MM.1S (cell line): ENCODE results near the gene PLXNA2.
A peak's percentile ranks its signal among the peaks of the same experiment; 100 is the strongest.

Source experiments
- DNase-seq: peaks from one replicate; pipeline ENCODE4 v3.0.0-alpha.2; 2015
- H2AFZ ChIP-seq: fragments of 300-600 bp; sonication (generic); 2 replicates; pipeline ENCODE4 v1.6.0; 2016; ENCODE audit warnings: antibody characterized with exemption, low read length
- H3F3A ChIP-seq: fragments of 300-600 bp; sonication (generic); 2 replicates; pipeline ENCODE4 v1.6.1; 2016; ENCODE audit warnings: mild to moderate bottlenecking, antibody characterized with exemption, low read length, moderate library complexity, mixed read lengths; ENCODE audit not compliant: insufficient read depth
- H3K27ac ChIP-seq: fragments of 300-600 bp; sonication (generic); 2 replicates; pipeline ENCODE4 v1.5.1; 2016; ENCODE audit warnings: mild to moderate bottlenecking, low read length
- H3K27me3 ChIP-seq: fragments of 300-600 bp; sonication (generic); replicated peaks from 2 replicates; pipeline ENCODE4 v1.6.0; 2016; ENCODE audit warnings: low read length; ENCODE audit not compliant: insufficient read depth
- H3K36me3 ChIP-seq: fragments of 300-600 bp; sonication (generic); replicated peaks from 2 replicates; pipeline ENCODE4 v1.6.1; 2016; ENCODE audit warnings: mild to moderate bottlenecking, low read length, mixed read lengths; ENCODE audit not compliant: insufficient read depth
- H3K4me1 ChIP-seq: fragments of 300-600 bp; sonication (generic); 2 replicates; pipeline ENCODE4 v1.6.1; 2016; ENCODE audit warnings: low read length, mixed read lengths
- H3K4me2 ChIP-seq: fragments of 300-600 bp; sonication (generic); 2 replicates; pipeline ENCODE4 v1.6.0; 2016; ENCODE audit warnings: low read depth, low read length
- H3K4me3 ChIP-seq: fragments of 300-600 bp; sonication (generic); 2 replicates; pipeline ENCODE4 v1.5.1; 2016; ENCODE audit warnings: low read length, mixed read lengths
- H3K79me2 ChIP-seq: fragments of 300-600 bp; sonication (generic); 2 replicates; pipeline ENCODE4 v1.6.1; 2016; ENCODE audit warnings: mixed run types, low read length, mixed read lengths
- H3K9ac ChIP-seq: fragments of 300-600 bp; sonication (generic); 2 replicates; pipeline ENCODE4 v1.6.1; 2016; ENCODE audit warnings: low read length, mixed read lengths
- H3K9me2 ChIP-seq: fragments of 300-600 bp; sonication (generic); replicated peaks from 2 replicates; pipeline ENCODE4 v1.6.1; 2016; ENCODE audit warnings: mild to moderate bottlenecking, low read length, mixed read lengths; ENCODE audit not compliant: insufficient read depth
- H3K9me3 ChIP-seq: fragments of 300-600 bp; sonication (generic); replicated peaks from 2 replicates; pipeline ENCODE4 v1.6.1; 2016; ENCODE audit warnings: mild to moderate bottlenecking, low read length, mixed read lengths; ENCODE audit not compliant: insufficient read depth
- H4K20me1 ChIP-seq: fragments of 300-600 bp; sonication (generic); 2 replicates; pipeline ENCODE4 v1.6.1; 2016; ENCODE audit warnings: mild to moderate bottlenecking, low read length, moderate library complexity, mixed read lengths; ENCODE audit not compliant: insufficient read depth
- EZH2 ChIP-seq: fragments of 300-600 bp; sonication (generic); optimal IDR thresholded peaks from 2 replicates; pipeline ENCODE3; 2017; ENCODE audit warnings: low read depth, mild to moderate bottlenecking, antibody characterized with exemption, low read length, mixed read lengths
- EZH2phosphoT487 ChIP-seq: fragments of 300-600 bp; sonication (generic); IDR thresholded peaks from 2 replicates; pipeline ENCODE4 v1.6.1; 2018; ENCODE audit warnings: antibody characterized with exemption, low read length
- TF ChIP-seq, protein P1 (sequence below): fragments of 300-600 bp; sonication (generic); IDR thresholded peaks from 2 replicates; pipeline ENCODE4 v1.5.1; 2016; ENCODE audit warnings: antibody characterized with exemption, low read length, mixed read lengths

PLXNA2 gene

DNA sequence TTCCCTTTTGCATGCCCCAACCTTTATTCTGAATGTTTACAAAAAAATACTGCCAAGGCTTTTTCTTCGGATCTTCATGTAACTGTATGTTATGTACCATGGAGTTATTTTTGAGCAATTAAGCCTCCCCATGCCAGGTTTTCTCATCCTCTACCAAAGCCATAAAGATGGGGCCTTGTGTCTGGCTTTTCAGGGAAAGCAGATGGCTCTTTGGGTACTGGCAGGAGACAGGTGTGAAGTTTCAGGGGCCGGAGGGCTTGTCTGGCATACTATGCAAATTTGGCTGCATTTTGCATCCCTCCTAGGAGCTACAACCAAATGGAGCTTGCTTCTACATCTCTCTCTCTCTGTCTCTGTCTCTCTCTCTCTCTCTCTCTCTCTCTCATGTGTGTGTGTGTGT, 28.1 kb upstream of the PLXNA2 start:
- Histone ChIP-seq H3K4me1 (peaks cover 12% of the 10 kb centered on the region), H3K9ac (no peak overlapping the region), H3K36me3 (no peaks in the 10 kb centered on the region), H3K79me2 (no peaks in the 10 kb centered on the region), H2AFZ (no peak overlapping the region), H3K9me2 (no peaks in the 10 kb centered on the region; the same call in 1 of the 2 replicates), H3K4me2 (no peak overlapping the region), H4K20me1 (no peaks in the 10 kb centered on the region), H3K9me3 (no peaks in the 10 kb centered on the region), H3K27me3 (no peaks in the 10 kb centered on the region), H3K4me3 (no peak overlapping the region), H3K27ac (no peak overlapping the region), H3F3A (no peaks in the 10 kb centered on the region; the same call in 1 of the 2 replicates)
- TF ChIP-seq EZH2 (no peak), EZH2phosphoT487 (no peak)
- TF ChIP-seq, protein P1, sequence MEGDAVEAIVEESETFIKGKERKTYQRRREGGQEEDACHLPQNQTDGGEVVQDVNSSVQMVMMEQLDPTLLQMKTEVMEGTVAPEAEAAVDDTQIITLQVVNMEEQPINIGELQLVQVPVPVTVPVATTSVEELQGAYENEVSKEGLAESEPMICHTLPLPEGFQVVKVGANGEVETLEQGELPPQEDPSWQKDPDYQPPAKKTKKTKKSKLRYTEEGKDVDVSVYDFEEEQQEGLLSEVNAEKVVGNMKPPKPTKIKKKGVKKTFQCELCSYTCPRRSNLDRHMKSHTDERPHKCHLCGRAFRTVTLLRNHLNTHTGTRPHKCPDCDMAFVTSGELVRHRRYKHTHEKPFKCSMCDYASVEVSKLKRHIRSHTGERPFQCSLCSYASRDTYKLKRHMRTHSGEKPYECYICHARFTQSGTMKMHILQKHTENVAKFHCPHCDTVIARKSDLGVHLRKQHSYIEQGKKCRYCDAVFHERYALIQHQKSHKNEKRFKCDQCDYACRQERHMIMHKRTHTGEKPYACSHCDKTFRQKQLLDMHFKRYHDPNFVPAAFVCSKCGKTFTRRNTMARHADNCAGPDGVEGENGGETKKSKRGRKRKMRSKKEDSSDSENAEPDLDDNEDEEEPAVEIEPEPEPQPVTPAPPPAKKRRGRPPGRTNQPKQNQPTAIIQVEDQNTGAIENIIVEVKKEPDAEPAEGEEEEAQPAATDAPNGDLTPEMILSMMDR, result no peak
- peak; percentile 42 for DNase-seq

DNA sequence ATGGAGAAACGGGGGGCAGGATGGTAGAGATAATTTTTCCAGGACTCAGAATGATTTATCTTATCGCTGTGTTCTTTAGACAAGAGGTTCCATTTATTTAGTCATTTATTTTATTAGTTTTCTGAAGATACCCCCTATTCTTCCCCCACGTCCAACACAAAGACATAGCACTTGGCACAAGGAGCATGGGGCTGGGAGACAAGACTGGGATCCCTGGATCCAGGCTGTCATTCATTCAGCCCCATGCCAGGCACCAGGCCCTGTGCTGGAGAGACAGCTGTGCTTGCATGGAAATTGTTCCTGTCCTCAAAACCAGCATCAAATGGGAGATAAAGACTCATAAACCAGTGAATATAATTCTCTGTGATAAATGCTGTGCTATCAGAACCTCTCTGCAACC, 27.1 kb upstream of the PLXNA2 start:
- Histone ChIP-seq H3K36me3 (no peaks in the 10 kb centered on the region), H2AFZ (no peak overlapping the region), H3K27ac (no peak overlapping the region), H4K20me1 (no peaks in the 10 kb centered on the region), H3K4me1 (peaks cover 10% of the 10 kb centered on the region; the same call in 1 of the 2 replicates), H3K4me3 (no peak overlapping the region), H3K27me3 (no peaks in the 10 kb centered on the region), H3K79me2 (no peaks in the 10 kb centered on the region), H3K9me3 (no peaks in the 10 kb centered on the region), H3K9ac (no peak overlapping the region), H3K9me2 (no peaks in the 10 kb centered on the region; the same call in 1 of the 2 replicates), H3K4me2 (no peak overlapping the region), H3F3A (no peaks in the 10 kb centered on the region; the same call in 1 of the 2 replicates)
- DNase-seq, result no peak
- TF ChIP-seq EZH2 (no peak), EZH2phosphoT487 (no peak)

DNA sequence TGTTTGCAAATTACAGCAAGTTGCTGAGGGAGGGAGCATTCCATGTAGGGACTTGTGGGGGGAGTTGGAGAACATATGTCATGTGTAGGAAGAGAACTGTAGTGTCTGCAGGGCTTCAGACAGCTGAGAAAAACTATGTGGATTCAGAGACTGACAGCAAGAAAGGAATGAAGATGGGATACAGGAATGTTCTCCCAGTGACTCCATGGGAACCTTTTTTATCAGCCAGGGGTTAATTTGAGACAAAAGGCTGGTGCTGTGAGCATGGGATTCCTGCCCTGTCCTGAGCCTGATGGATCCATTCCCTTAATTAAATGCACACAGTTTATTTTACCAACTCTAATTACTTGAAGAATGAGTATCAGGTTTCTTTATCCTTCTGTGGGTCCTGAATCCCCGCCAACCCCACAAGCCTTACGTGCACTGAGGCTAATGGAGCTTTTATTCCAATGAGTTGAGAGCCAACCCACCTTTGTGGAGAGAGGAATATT, 26.5 kb upstream of the PLXNA2 start:
- Histone ChIP-seq H3K27me3 (no peaks in the 10 kb centered on the region), H3K9me2 (no peaks in the 10 kb centered on the region; the same call in 1 of the 2 replicates), H3K27ac (no peak overlapping the region), H3K4me2 (no peak overlapping the region), H4K20me1 (no peaks in the 10 kb centered on the region), H3K4me3 (no peak overlapping the region), H2AFZ (no peak overlapping the region), H3K79me2 (no peaks in the 10 kb centered on the region), H3F3A (no peaks in the 10 kb centered on the region; the same call in 1 of the 2 replicates), H3K9me3 (no peaks in the 10 kb centered on the region), H3K9ac (no peak overlapping the region), H3K36me3 (no peaks in the 10 kb centered on the region), H3K4me1 (peaks cover 10% of the 10 kb centered on the region; the same call in 1 of the 2 replicates)
- TF ChIP-seq EZH2, result no peak
- TF ChIP-seq EZH2phosphoT487, result no peak
- TF ChIP-seq, protein P1, result no peak
- DNase-seq, result no peak

DNA sequence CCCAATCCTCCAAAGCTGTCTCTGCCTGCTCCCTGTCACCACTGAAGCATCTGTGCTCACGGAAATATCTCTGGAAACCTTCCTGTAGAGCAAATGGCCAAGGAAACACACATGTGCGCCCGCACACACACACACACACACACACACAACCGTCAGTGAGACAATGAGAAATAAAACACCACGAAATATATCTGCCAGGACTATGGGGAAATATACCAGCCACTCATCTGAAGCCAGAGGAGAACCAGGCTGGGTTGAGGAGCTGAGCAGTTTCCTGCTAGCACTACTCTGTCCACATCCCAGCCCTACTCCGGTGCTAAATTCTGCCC, 25.1 kb upstream of the PLXNA2 start:
- DNase-seq, result no peak
- Histone ChIP-seq H3K27me3 (no peaks in the 10 kb centered on the region), H3K9me3 (no peaks in the 10 kb centered on the region), H3K79me2 (no peaks in the 10 kb centered on the region), H3K4me3 (no peak overlapping the region), H4K20me1 (no peaks in the 10 kb centered on the region), H3K27ac (no peak overlapping the region), H3K4me2 (no peak overlapping the region), H2AFZ (no peak overlapping the region), H3K36me3 (no peaks in the 10 kb centered on the region), H3F3A (no peaks in the 10 kb centered on the region; the same call in 1 of the 2 replicates), H3K9ac (no peak overlapping the region), H3K4me1 (peaks cover 10% of the 10 kb centered on the region; the same call in 1 of the 2 replicates), H3K9me2 (no peaks in the 10 kb centered on the region; the same call in 1 of the 2 replicates)
- no peak for TF ChIP-seq EZH2phosphoT487
- TF ChIP-seq EZH2, result no peak
- TF ChIP-seq, protein P1, result no peak
